Gastroesophageal sphincter (tissue), 4 donors: ENCODE results near the gene ARHGAP26. TPM values are rescaled to one million over a fixed set of nuclear protein-coding genes. Genes with fewer than 3 reads are reported as not detected.

Experiments
- ATAC-seq: fragments of 150-250 bp; one replicate; pipeline ENCODE4 v1.9.1; 2016; ENCODE audit warnings: mild to moderate bottlenecking, moderate library complexity
- H3K27ac ChIP-seq, 4 donors: fragments of 200-600 bp; sonication (generic) in 3 of 4; 1 replicate in 3 of 4; 2 replicates in 1 of 4; pipeline ENCODE4 v1.5.1; 2016 to 2019
- H3K27me3 ChIP-seq: fragments of 200-600 bp; sonication (generic); one replicate; pipeline ENCODE4 v1.5.1; 2019
- H3K36me3 ChIP-seq, 2 donors: fragments of 200-600 bp; sonication (generic); one replicate each; pipeline ENCODE4 v1.5.1; 2019; ENCODE audit warnings: control low read depth in 1 of 2
- H3K4me1 ChIP-seq, 3 donors: fragments of 200-600 bp; sonication (generic); 1 replicate in 2 of 3; 2 replicates in 1 of 3; pipeline ENCODE4 v1.5.1; 2016 to 2019; ENCODE audit warnings: control low read depth in 2 of 3
- H3K4me3 ChIP-seq, 2 donors: fragments of 200-600 bp; sonication (generic); one replicate each; pipeline ENCODE4 v1.5.1; 2019; ENCODE audit warnings: mild to moderate bottlenecking in 1 of 2, moderate library complexity in 1 of 2
- H3K9me3 ChIP-seq, 3 donors: fragments of 200-600 bp; sonication (generic); one replicate each; pipeline ENCODE4 v1.5.1; 2017 to 2019; ENCODE audit warnings: control low read depth in 2 of 3
- CTCF ChIP-seq, 4 experiments: fragments of 200-600 bp in 2 of 4; fragments of 450-650 bp in 2 of 4; sonication (generic) in 1 of 4; IDR thresholded peaks; one replicate each; pipeline ENCODE4 v1.5.1; 2017 to 2019; ENCODE audit warnings: antibody characterized with exemption in 4 of 4, mild to moderate bottlenecking in 2 of 4, moderate library complexity in 2 of 4
- EP300 ChIP-seq: sonication (generic); formaldehyde crosslinking; IDR thresholded peaks from one replicate; pipeline ENCODE4 v1.6.1; 2017; ENCODE audit warnings: antibody characterized with exemption, mild to moderate bottlenecking
- POLR2A ChIP-seq, 2 donors: fragments of 450-650 bp; IDR thresholded peaks; one replicate each; pipeline ENCODE4 v1.6.1; 2017; ENCODE audit warnings: antibody characterized with exemption in 2 of 2, mild to moderate bottlenecking in 2 of 2, moderate library complexity in 1 of 2
- POLR2AphosphoS5 ChIP-seq: sonication (generic); formaldehyde crosslinking; IDR thresholded peaks from one replicate; pipeline ENCODE4 v1.6.1; 2017; ENCODE audit warnings: antibody characterized with exemption
- WGBS, 2 donors: methylation state at CpG; one replicate each; pipeline ENCODE4 v1.1.5; 2018; ENCODE audit warnings: low coverage in 1 of 2; 5-methylcytosine and 5-hydroxymethylcytosine counted together
- total RNA-seq, 4 donors: library from RNA; depleted of rRNA; stranded (reverse); fragments of >200 nt; gene quantifications; one replicate each; pipeline ENCODE4 v1.1.0, GENCODE V29; 2016

The ARHGAP26 gene
- total RNA-seq, 4 donors from 2014 or later: 15.2 to 41.7 (median 31.7) TPM

GRCh38 chr5:142966121-142966420, 195.9 kb downstream of the ARHGAP26 start:
- no peaks in the 10 kb centered on the region for H3K9me3 ChIP-seq
- no peak for TF ChIP-seq EP300
- no peak for TF ChIP-seq POLR2AphosphoS5
- no peak for TF ChIP-seq CTCF (IDR thresholded peaks at IDR 0.05)
- TF ChIP-seq POLR2A (IDR thresholded peaks at IDR 0.05): no peak
- no peak overlapping the region for H3K4me3 ChIP-seq
- H3K36me3 ChIP-seq: no peaks in the 10 kb centered on the region
- no peak overlapping the region for H3K27ac ChIP-seq
- ATAC-seq: no peak
- 70 to 80% methylated on average over 2 to 3 of the region's 3 CpGs for WGBS, 2 donors
- H3K4me1 ChIP-seq: peaks cover 0 to 21% (median 0%) of the 10 kb centered on the region in 3 donors
- H3K27me3 ChIP-seq: no peaks in the 10 kb centered on the region

GRCh38 chr5:142969186-142969585, 199.0 kb downstream of the ARHGAP26 start:
- Histone ChIP-seq H3K36me3 (no peaks in the 10 kb centered on the region), H3K4me1 (peaks cover 0 to 13% (median 0%) of the 10 kb centered on the region in 3 donors), H3K4me3 (no peak overlapping the region), H3K27ac (no peak overlapping the region), H3K27me3 (no peaks in the 10 kb centered on the region), H3K9me3 (no peaks in the 10 kb centered on the region)
- TF ChIP-seq EP300: no peak
- TF ChIP-seq POLR2AphosphoS5: no peak
- no peak for TF ChIP-seq CTCF (IDR thresholded peaks at IDR 0.05)
- no peak for TF ChIP-seq POLR2A (IDR thresholded peaks at IDR 0.05)
- 27 to 31% methylated on average over 1 to 2 of the region's 2 CpGs for WGBS, 2 donors
- ATAC-seq: no peak

GRCh38 chr5:142969624-142970439, 199.7 kb downstream of the ARHGAP26 start:
- H3K27ac ChIP-seq: no peak overlapping the region
- no peaks in the 10 kb centered on the region for H3K27me3 ChIP-seq
- H3K4me1 ChIP-seq: peaks cover 0 to 12% (median 0%) of the 10 kb centered on the region in 3 donors
- no peak overlapping the region for H3K4me3 ChIP-seq
- H3K36me3 ChIP-seq: no peaks in the 10 kb centered on the region
- TF ChIP-seq POLR2AphosphoS5 (no peak), CTCF (IDR thresholded peaks at IDR 0.05) (no peak), EP300 (no peak), POLR2A (IDR thresholded peaks at IDR 0.05) (no peak)
- ATAC-seq: no peak
- no peaks in the 10 kb centered on the region for H3K9me3 ChIP-seq
- WGBS, 2 donors: 27 to 68% methylated on average over 1 to 2 of the region's 3 CpGs

GRCh38 chr5:142970440-142971030, 200.4 kb downstream of the ARHGAP26 start:
- TF ChIP-seq EP300 (no peak), POLR2AphosphoS5 (no peak), CTCF (IDR thresholded peaks at IDR 0.05) (no peak), POLR2A (IDR thresholded peaks at IDR 0.05) (no peak)
- Histone ChIP-seq H3K4me3 (no peak overlapping the region), H3K36me3 (no peaks in the 10 kb centered on the region), H3K4me1 (peaks cover 0 to 6% (median 0%) of the 10 kb centered on the region in 3 donors), H3K27me3 (no peaks in the 10 kb centered on the region), H3K9me3 (no peaks in the 10 kb centered on the region), H3K27ac (no peak overlapping the region)
- WGBS, 2 donors: 92 to 93% methylated on average over 3 to 4 of the region's 4 CpGs
- no peak for ATAC-seq
